Measurements from ENCODE around the gene UNC79.

Gene UNC79

GRCh38 chr14:93543766-93544165, 113.0 kb downstream of the UNC79 start:
- TF ChIP-seq, protein P1, sequence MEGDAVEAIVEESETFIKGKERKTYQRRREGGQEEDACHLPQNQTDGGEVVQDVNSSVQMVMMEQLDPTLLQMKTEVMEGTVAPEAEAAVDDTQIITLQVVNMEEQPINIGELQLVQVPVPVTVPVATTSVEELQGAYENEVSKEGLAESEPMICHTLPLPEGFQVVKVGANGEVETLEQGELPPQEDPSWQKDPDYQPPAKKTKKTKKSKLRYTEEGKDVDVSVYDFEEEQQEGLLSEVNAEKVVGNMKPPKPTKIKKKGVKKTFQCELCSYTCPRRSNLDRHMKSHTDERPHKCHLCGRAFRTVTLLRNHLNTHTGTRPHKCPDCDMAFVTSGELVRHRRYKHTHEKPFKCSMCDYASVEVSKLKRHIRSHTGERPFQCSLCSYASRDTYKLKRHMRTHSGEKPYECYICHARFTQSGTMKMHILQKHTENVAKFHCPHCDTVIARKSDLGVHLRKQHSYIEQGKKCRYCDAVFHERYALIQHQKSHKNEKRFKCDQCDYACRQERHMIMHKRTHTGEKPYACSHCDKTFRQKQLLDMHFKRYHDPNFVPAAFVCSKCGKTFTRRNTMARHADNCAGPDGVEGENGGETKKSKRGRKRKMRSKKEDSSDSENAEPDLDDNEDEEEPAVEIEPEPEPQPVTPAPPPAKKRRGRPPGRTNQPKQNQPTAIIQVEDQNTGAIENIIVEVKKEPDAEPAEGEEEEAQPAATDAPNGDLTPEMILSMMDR (IDR thresholded peaks at IDR 0.05), result peak; percentile 65

DNA sequence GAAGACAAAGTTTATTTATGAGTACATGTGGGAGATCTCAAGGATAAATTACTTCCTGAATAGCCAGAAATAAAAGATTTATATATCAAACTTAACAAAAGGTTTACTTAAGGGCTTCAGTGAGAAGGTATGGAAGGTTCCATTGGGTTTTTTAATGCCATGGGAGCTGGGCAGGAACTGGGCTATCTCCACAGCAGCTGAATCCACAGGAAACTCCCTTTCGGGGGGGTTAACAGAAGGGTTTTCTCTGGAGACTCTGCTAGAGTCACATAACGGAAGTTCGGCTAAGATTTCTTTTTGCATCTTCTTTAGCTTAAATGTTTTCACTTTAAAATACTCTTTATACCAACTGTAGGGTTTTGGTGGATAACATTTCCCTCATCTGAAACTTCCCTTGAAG, 113.5 kb downstream of the UNC79 start:
- TF ChIP-seq, protein P1 (IDR thresholded peaks at IDR 0.05), result no peak

GRCh38 chr14:93546642-93547041, 115.9 kb downstream of the UNC79 start:
- TF ChIP-seq, protein P1 (IDR thresholded peaks at IDR 0.05), result no peak

GRCh38 chr14:93548102-93548843, 117.5 kb downstream of the UNC79 start:
- TF ChIP-seq, protein P1 (IDR thresholded peaks at IDR 0.05), result no peak

GRCh38 chr14:93549595-93549994, 118.9 kb downstream of the UNC79 start:
- TF ChIP-seq, protein P1 (IDR thresholded peaks at IDR 0.05), result no peak

GRCh38 chr14:93564918-93565317, 134.2 kb downstream of the UNC79 start:
- TF ChIP-seq, protein P1 (IDR thresholded peaks at IDR 0.05), result no peak

DNA sequence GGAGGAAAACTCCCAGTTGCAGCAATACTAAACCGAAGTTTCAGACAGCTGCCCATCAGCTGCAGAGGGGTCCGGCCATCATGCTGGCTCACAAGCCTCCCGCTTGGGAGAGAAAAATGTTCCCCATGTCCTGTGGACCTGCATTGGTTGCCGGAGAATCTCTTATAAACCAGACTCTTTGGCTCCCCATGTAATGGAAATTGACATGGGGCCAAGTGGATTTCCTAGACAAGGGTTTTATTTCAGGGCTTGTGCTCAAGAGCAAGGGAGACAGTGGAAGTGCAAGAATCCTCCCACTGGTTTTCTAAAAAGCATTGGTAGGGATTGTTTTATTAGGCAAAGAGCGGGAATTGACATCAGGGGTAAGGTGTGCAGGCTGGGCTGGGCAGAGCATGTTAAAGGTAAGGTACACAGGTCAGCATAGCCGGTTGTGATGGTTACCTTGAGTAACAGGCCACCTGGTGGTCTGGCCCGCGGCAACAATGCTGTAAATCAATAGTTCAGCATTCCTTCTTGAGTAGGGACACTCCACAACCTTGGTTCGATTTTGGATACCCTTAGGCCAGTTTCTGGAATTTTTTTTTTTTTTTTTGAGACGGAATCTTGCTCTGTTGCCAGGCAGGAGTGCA, 135.4 kb downstream of the UNC79 start:
- TF ChIP-seq, protein P1 (IDR thresholded peaks at IDR 0.05), result no peak
